GM23338 (cell line): ENCODE data around the gene ZNF580. TPM values are rescaled to one million over a fixed set of nuclear protein-coding genes. Genes with fewer than 3 reads are reported as not detected.

Experiments used
- ATAC-seq: fragments of 200-7000 bp; cut with Tn5 transposase; 3 replicates; pipeline ENCODE4 v1.9.1; 2020
- DNase-seq: peaks from one replicate; pipeline ENCODE4 v3.0.0-alpha.2; 2015; ENCODE audit warnings: low spot score
- H2AFZ ChIP-seq: fragments of 200-600 bp; sonication (generic); 2 replicates; pipeline ENCODE4 v1.8.0; 2016; ENCODE audit warnings: antibody characterized with exemption, mild to moderate bottlenecking, moderate library complexity
- H3F3A ChIP-seq: fragments of 200-600 bp; sonication (generic); replicated peaks from 2 replicates; pipeline ENCODE4 v1.8.0; 2017; ENCODE audit warnings: antibody characterized with exemption, mixed run types, low read depth
- H3K27ac ChIP-seq: fragments of 200-600 bp; sonication (generic); 2 replicates; pipeline ENCODE4 v1.6.1; 2016; ENCODE audit warnings: low read depth
- H3K27me3 ChIP-seq: fragments of 200-600 bp; sonication (generic); 2 replicates; pipeline ENCODE4 v1.8.0; 2016; ENCODE audit warnings: mild to moderate bottlenecking, mixed run types, moderate library complexity; ENCODE audit not compliant: insufficient read depth
- H3K36me3 ChIP-seq: fragments of 200-600 bp; sonication (generic); 2 replicates; pipeline ENCODE4 v1.8.0; 2016; ENCODE audit warnings: mild to moderate bottlenecking; ENCODE audit not compliant: insufficient read depth
- H3K4me1 ChIP-seq: fragments of 200-600 bp; sonication (generic); 2 replicates; pipeline ENCODE4 v1.8.0; 2016; ENCODE audit warnings: mild to moderate bottlenecking, moderate library complexity; ENCODE audit not compliant: insufficient read depth
- H3K4me2 ChIP-seq: fragments of 200-600 bp; sonication (generic); 2 replicates; pipeline ENCODE4 v1.7.1; 2017; ENCODE audit warnings: mixed run types
- H3K4me3 ChIP-seq: fragments of 200-600 bp; sonication (generic); 2 replicates; pipeline ENCODE4 v1.6.1; 2016; ENCODE audit warnings: mixed run types
- H3K79me2 ChIP-seq: fragments of 200-600 bp; sonication (generic); replicated peaks from 2 replicates; pipeline ENCODE4 v1.8.0; 2017; ENCODE audit warnings: mild to moderate bottlenecking; ENCODE audit not compliant: insufficient read depth
- H3K9me2 ChIP-seq: fragments of 200-600 bp; sonication (generic); 2 replicates; pipeline ENCODE4 v1.8.0; 2017; ENCODE audit not compliant: insufficient read depth
- H4K20me1 ChIP-seq: fragments of 200-600 bp; sonication (generic); replicated peaks from 2 replicates; pipeline ENCODE4 v1.8.0; 2017; ENCODE audit warnings: mild to moderate bottlenecking; ENCODE audit not compliant: insufficient read depth
- H3K27ac Mint-ChIP-seq: 2 replicates; pipeline ENCODE4 v1.8.0; 2020; ENCODE audit warnings: inconsistent platforms, mild to moderate bottlenecking, moderate library complexity, mixed read lengths
- H3K27me3 Mint-ChIP-seq: 3 replicates; pipeline ENCODE4 v1.8.0; 2022; ENCODE audit warnings: low read depth, mild to moderate bottlenecking, moderate library complexity, mixed read lengths, inconsistent platforms; ENCODE audit not compliant: insufficient read depth, poor library complexity
- H3K36me3 Mint-ChIP-seq: 3 replicates; pipeline ENCODE4 v1.8.0; 2021; ENCODE audit warnings: low read depth, mild to moderate bottlenecking, inconsistent platforms, moderate library complexity, mixed read lengths
- H3K4me1 Mint-ChIP-seq: 3 replicates; pipeline ENCODE4 v1.8.0; 2020; ENCODE audit warnings: mild to moderate bottlenecking, inconsistent platforms, mixed read lengths
- H3K4me3 Mint-ChIP-seq: 3 replicates; pipeline ENCODE4 v1.8.0; 2021; ENCODE audit warnings: moderate library complexity, mild to moderate bottlenecking, inconsistent platforms, mixed read lengths
- H3K9me3 Mint-ChIP-seq: 3 replicates; pipeline ENCODE4 v1.8.0; 2020; ENCODE audit warnings: moderate library complexity, mild to moderate bottlenecking, inconsistent platforms, mixed read lengths
- CREB1 ChIP-seq: fragments of 250-450 bp; sonication (Bioruptor Pico); IDR thresholded peaks from 2 replicates; pipeline ENCODE4 v1.5.0; 2020; ENCODE audit warnings: low read depth, mild to moderate bottlenecking, moderate library complexity
- CTCF ChIP-seq, 2 experiments: fragments of 200-600 bp in 1 of 2; sonication (generic) in 1 of 2; conservative IDR thresholded peaks; 2 replicates each; pipeline versions ENCODE4 v1.5.1 to v1.6.1; 2016 to 2017; ENCODE audit warnings: antibody characterized with exemption in 2 of 2, low read depth in 2 of 2, mild to moderate bottlenecking in 2 of 2, moderate library complexity in 1 of 2
- ETS1 ChIP-seq: IDR thresholded peaks from 2 replicates; pipeline ENCODE4 v1.6.1; 2016; ENCODE audit warnings: antibody characterized with exemption
- EZH2phosphoT487 ChIP-seq: fragments of 200-600 bp; sonication (generic); IDR thresholded peaks from one replicate; pipeline ENCODE4 v1.8.1; 2018; ENCODE audit warnings: antibody characterized with exemption; ENCODE audit not compliant: unreplicated experiment
- JUNB ChIP-seq: IDR thresholded peaks from one replicate; pipeline ENCODE4 v1.6.1; 2016; ENCODE audit warnings: antibody characterized with exemption; ENCODE audit not compliant: unreplicated experiment
- NANOG ChIP-seq: IDR thresholded peaks from 2 replicates; pipeline ENCODE4 v1.6.1; 2016; ENCODE audit warnings: antibody characterized with exemption, borderline replicate concordance
- POLR2AphosphoS5 ChIP-seq: IDR thresholded peaks from 2 replicates; pipeline ENCODE4 v1.6.1; 2016; ENCODE audit warnings: antibody characterized with exemption, low read depth
- REST ChIP-seq: IDR thresholded peaks from one replicate; pipeline ENCODE4 v1.6.1; 2018; ENCODE audit warnings: antibody characterized with exemption; ENCODE audit not compliant: unreplicated experiment
- ZNF114 ChIP-seq: fragments of 250-450 bp; sonication (Bioruptor Pico); IDR thresholded peaks from 2 replicates; pipeline ENCODE4 v1.5.0; 2020; ENCODE audit warnings: mild to moderate bottlenecking, moderate library complexity
- ZNF331 ChIP-seq: fragments of 250-450 bp; sonication (Bioruptor Pico); IDR thresholded peaks from 2 replicates; pipeline ENCODE4 v1.5.0; 2020; ENCODE audit warnings: low read depth, mild to moderate bottlenecking, moderate library complexity
- polyA plus RNA-seq: library from polyadenylated mRNA; unstranded; fragments of >200 nt; fragmentation: Nextera tagmentation; extraction: Ambion mirVana; gene quantifications from 2 replicates; pipeline ENCODE4 v1.2.1, GENCODE V29; 2016
- total RNA-seq: library from RNA; depleted of rRNA; stranded (reverse); fragments of >200 nt; shearing (Covaris generic); gene quantifications from 2 replicates; pipeline ENCODE4 v1.2.3, GENCODE V29; 2014

The ZNF580 gene
- total and polyA plus RNA-seq, 2 experiments from 2014 or later, result 18.7 to 23.6 TPM

GRCh38 chr19:55605637-55606470 is 34.9 kb upstream of the ZNF580 start, which contains the start of gene ZNF865 (continued):
- TF ChIP-seq CTCF (conservative IDR thresholded peaks at IDR 0.05; ENCODE audit: low read depth in 2 of 2) (peak; percentile 72 to 83), CREB1 (0 out of 2 replicates have a peak, but pooled peaks have one; percentile 10), POLR2AphosphoS5 (peak; percentile 24; the same call in 1 of the 2 replicates), NANOG (no peak)

GRCh38 chr19:55606471-55606787 is 34.4 kb upstream of the ZNF580 start:
- Histone ChIP-seq H3K4me1 (peaks cover 14% of the 10 kb centered on the region), H2AFZ (no peak overlapping the region), H3K27ac (peak overlapping the region; percentile 79), H3K4me3 (peak overlapping the region; percentile 84), H3K36me3 (peaks cover 5% of the 10 kb centered on the region; the same call in 1 of the 2 replicates), H3F3A (peaks cover 22% of the 10 kb centered on the region), H3K9me2 (no peaks in the 10 kb centered on the region), H4K20me1 (peaks cover 22% of the 10 kb centered on the region), H3K27me3 (no peaks in the 10 kb centered on the region), H3K79me2 (peaks cover 14% of the 10 kb centered on the region), H3K4me2 (peak overlapping the region; percentile 87)
- Mint-ChIP-seq H3K36me3 (peaks cover 24% of the 10 kb centered on the region), H3K27me3 (peaks cover 34% of the 10 kb centered on the region), H3K27ac (peak overlapping the region; percentile 96), H3K4me1 (peaks cover 27% of the 10 kb centered on the region), H3K4me3 (peak overlapping the region; percentile 95), H3K9me3 (peaks cover 3% of the 10 kb centered on the region)
- no peak for DNase-seq
- ATAC-seq, result no peak
- no peak for TF ChIP-seq REST
- no peak for TF ChIP-seq NANOG
- TF ChIP-seq ZNF114 (CRISPR knock-in tag), result no peak

- H3K9me3 Mint-ChIP-seq, result peaks cover 3% of the 10 kb centered on the region; the same call in 2 of the 3 replicates
- DNase-seq (no peak), ATAC-seq (no peak)
- Histone ChIP-seq H3K4me1 (peaks cover 13% of the 10 kb centered on the region), H3K4me2 (peak overlapping the region; percentile 87), H4K20me1 (peaks cover 22% of the 10 kb centered on the region), H3K27me3 (no peaks in the 10 kb centered on the region), H3K36me3 (peaks cover 5% of the 10 kb centered on the region; the same call in 1 of the 2 replicates), H3K4me3 (peak overlapping the region; percentile 84), H2AFZ (no peak overlapping the region), H3K79me2 (peaks cover 14% of the 10 kb centered on the region), H3F3A (peaks cover 22% of the 10 kb centered on the region), H3K9me2 (no peaks in the 10 kb centered on the region), H3K27ac (peak overlapping the region; percentile 79)
- peak overlapping the region; percentile 95 for H3K4me3 Mint-ChIP-seq
- H3K4me1 Mint-ChIP-seq, result peaks cover 23% of the 10 kb centered on the region
- peaks cover 31% of the 10 kb centered on the region for H3K27me3 Mint-ChIP-seq
- peak overlapping the region; percentile 46; the same call in 1 of the 2 replicates for H3K27ac Mint-ChIP-seq
- H3K36me3 Mint-ChIP-seq, result peaks cover 24% of the 10 kb centered on the region
- TF ChIP-seq ZNF114 (CRISPR knock-in tag), result no peak
- no peak for TF ChIP-seq POLR2AphosphoS5
- TF ChIP-seq NANOG, result no peak
- no peak for TF ChIP-seq JUNB
- TF ChIP-seq CTCF (conservative IDR thresholded peaks at IDR 0.05; ENCODE audit: low read depth in 2 of 2), result no peak
- TF ChIP-seq ZNF331 (CRISPR knock-in tag), result no peak
- TF ChIP-seq ETS1, result no peak
- no peak for TF ChIP-seq EZH2phosphoT487
Observed at GRCh38 chr19:55606817-55607216, 34.0 kb upstream of the ZNF580 start.
